HEK293 (cell line): Measurements from ENCODE around the gene SLC6A2.
A peak's percentile ranks its signal among the peaks of the same experiment; 100 is the strongest.

Experiments
- CTCF ChIA-PET: fragments of 350-600 bp; formaldehyde crosslinking; extraction: SDS; loops from one replicate; lab custom pipeline; 2021; ENCODE audit warnings: antibody characterized with exemption; lab: Yijun Ruan, JAX
- POLR2A ChIA-PET: fragments of 300-600 bp; formaldehyde crosslinking; extraction: SDS; loops from one replicate; lab custom pipeline; 2020; ENCODE audit warnings: antibody characterized with exemption, inconsistent platforms; lab: Yijun Ruan, JAX
- H3K27ac ChIP-seq: fragments of 200-500 bp; sonication (Bioruptor generic); 2 replicates; pipeline ENCODE4 v1.5.1; 2014; ENCODE audit warnings: low read depth, low read length, control low read depth, inconsistent platforms; ENCODE audit errors: extremely low read depth
- H3K36me3 ChIP-seq, 2 experiments: fragments of 200-500 bp in 1 of 2; sonication (Bioruptor generic) in 1 of 2; 1 replicate in 1 of 2; 2 replicates in 1 of 2; pipeline ENCODE4 v1.5.1; 2014 to 2017; ENCODE audit warnings: inconsistent platforms in 2 of 2, low read length in 2 of 2; ENCODE audit not compliant: control insufficient read depth in 2 of 2, insufficient read depth in 1 of 2
- H3K4me1 ChIP-seq: fragments of 200-500 bp; sonication (Bioruptor generic); 2 replicates; pipeline ENCODE4 v1.5.1; 2014; ENCODE audit warnings: mild to moderate bottlenecking, low read length, inconsistent platforms; ENCODE audit not compliant: control insufficient read depth, insufficient read depth
- H3K4me3 ChIP-seq: 2 replicates; pipeline ENCODE4 v1.5.1; 2011; ENCODE audit warnings: low read depth, mild to moderate bottlenecking, control low read depth, low read length, moderate library complexity
- H3K9me3 ChIP-seq: fragments of 200-500 bp; sonication (Bioruptor generic); 2 replicates; pipeline ENCODE4 v1.5.1; 2014; ENCODE audit warnings: low read depth, low read length, inconsistent platforms; ENCODE audit not compliant: control insufficient read depth, insufficient read depth
- GFI1B ChIP-seq: fragments of 450-650 bp; formaldehyde crosslinking; IDR thresholded peaks from 2 replicates; pipeline ENCODE4 v1.5.1; 2016; ENCODE audit warnings: missing biosample characterization, missing genetic modification characterization
- GLI4 ChIP-seq: fragments of 450-650 bp; formaldehyde crosslinking; IDR thresholded peaks from 2 replicates; pipeline ENCODE4 v1.5.1; 2016; ENCODE audit warnings: missing biosample characterization, missing genetic modification characterization
- GLIS2 ChIP-seq: fragments of 450-650 bp; formaldehyde crosslinking; IDR thresholded peaks from 2 replicates; pipeline ENCODE4 v1.5.1; 2016; ENCODE audit warnings: missing biosample characterization, missing genetic modification characterization
- KLF10 ChIP-seq: fragments of 450-650 bp; IDR thresholded peaks from 2 replicates; pipeline ENCODE4 v1.5.1; 2018; ENCODE audit warnings: missing biosample characterization, mild to moderate bottlenecking, missing genetic modification characterization
- KLF8 ChIP-seq: fragments of 450-650 bp; formaldehyde crosslinking; IDR thresholded peaks from 2 replicates; pipeline ENCODE4 v1.5.1; 2016; ENCODE audit warnings: missing biosample characterization, missing genetic modification characterization
- RBAK ChIP-seq: fragments of 450-650 bp; formaldehyde crosslinking; IDR thresholded peaks from 2 replicates; pipeline ENCODE4 v1.5.1; 2016; ENCODE audit warnings: missing biosample characterization, missing genetic modification characterization
- ZBTB10 ChIP-seq: fragments of 450-650 bp; formaldehyde crosslinking; IDR thresholded peaks from 2 replicates; pipeline ENCODE4 v1.5.1; 2016; ENCODE audit warnings: missing biosample characterization, missing genetic modification characterization
- ZBTB17 ChIP-seq: fragments of 450-650 bp; formaldehyde crosslinking; IDR thresholded peaks from 2 replicates; pipeline ENCODE4 v1.5.1; 2016; ENCODE audit warnings: missing biosample characterization, missing genetic modification characterization
- ZBTB7A ChIP-seq: fragments of 450-650 bp; formaldehyde crosslinking; IDR thresholded peaks from 2 replicates; pipeline ENCODE4 v1.5.1; 2016; ENCODE audit warnings: low read depth, missing biosample characterization, missing genetic modification characterization
- ZEB2 ChIP-seq: fragments of 450-650 bp; formaldehyde crosslinking; IDR thresholded peaks from 2 replicates; pipeline ENCODE4 v1.5.1; 2016; ENCODE audit warnings: missing biosample characterization, missing genetic modification characterization
- ZNF132 ChIP-seq: fragments of 450-650 bp; formaldehyde crosslinking; IDR thresholded peaks from 2 replicates; pipeline ENCODE4 v1.5.1; 2017; ENCODE audit warnings: missing biosample characterization, missing genetic modification characterization, borderline replicate concordance
- ZNF146 ChIP-seq: fragments of 450-650 bp; formaldehyde crosslinking; IDR thresholded peaks from 2 replicates; pipeline ENCODE4 v1.5.1; 2016; ENCODE audit warnings: missing biosample characterization, missing genetic modification characterization
- ZNF16 ChIP-seq: fragments of 450-650 bp; formaldehyde crosslinking; IDR thresholded peaks from 2 replicates; pipeline ENCODE4 v1.5.1; 2016; ENCODE audit warnings: low read depth, missing biosample characterization, missing genetic modification characterization
- ZNF223 ChIP-seq: fragments of 450-650 bp; formaldehyde crosslinking; IDR thresholded peaks from 2 replicates; pipeline ENCODE4 v1.5.1; 2016; ENCODE audit warnings: missing biosample characterization, missing genetic modification characterization
- ZNF404 ChIP-seq: fragments of 450-650 bp; formaldehyde crosslinking; IDR thresholded peaks from 2 replicates; pipeline ENCODE4 v1.5.1; 2017; ENCODE audit warnings: missing biosample characterization, missing genetic modification characterization
- ZNF473 ChIP-seq: fragments of 450-650 bp; formaldehyde crosslinking; IDR thresholded peaks from 2 replicates; pipeline ENCODE4 v1.5.1; 2017; ENCODE audit warnings: missing biosample characterization, missing genetic modification characterization
- ZNF548 ChIP-seq: fragments of 450-650 bp; formaldehyde crosslinking; IDR thresholded peaks from 2 replicates; pipeline ENCODE4 v1.5.1; 2016; ENCODE audit warnings: missing biosample characterization, missing genetic modification characterization
- ZNF629 ChIP-seq: fragments of 450-650 bp; formaldehyde crosslinking; IDR thresholded peaks from 2 replicates; pipeline ENCODE4 v1.5.1; 2017; ENCODE audit warnings: missing biosample characterization, missing genetic modification characterization
- ZNF704 ChIP-seq: fragments of 450-650 bp; formaldehyde crosslinking; IDR thresholded peaks from 2 replicates; pipeline ENCODE4 v1.5.1; 2016; ENCODE audit warnings: missing biosample characterization, missing genetic modification characterization
- ZNF791 ChIP-seq: fragments of 450-650 bp; formaldehyde crosslinking; IDR thresholded peaks from 2 replicates; pipeline ENCODE4 v1.5.1; 2016; ENCODE audit warnings: missing biosample characterization, missing genetic modification characterization
- ZNF837 ChIP-seq: fragments of 450-650 bp; formaldehyde crosslinking; IDR thresholded peaks from 2 replicates; pipeline ENCODE4 v1.5.1; 2016; ENCODE audit warnings: missing biosample characterization, missing genetic modification characterization
- ZSCAN4 ChIP-seq: fragments of 450-650 bp; formaldehyde crosslinking; IDR thresholded peaks from 2 replicates; pipeline ENCODE4 v1.5.1; 2017; ENCODE audit warnings: missing biosample characterization, missing genetic modification characterization
- TF ChIP-seq, protein P1 (sequence below): fragments of 450-650 bp; formaldehyde crosslinking; IDR thresholded peaks from 2 replicates; pipeline ENCODE4 v1.5.1; 2016; ENCODE audit warnings: missing biosample characterization, missing genetic modification characterization
- TF ChIP-seq, protein P2 (sequence below): fragments of 450-650 bp; formaldehyde crosslinking; conservative IDR thresholded peaks from 2 replicates; pipeline ENCODE4 v1.5.1; 2016; ENCODE audit warnings: low read depth, missing biosample characterization, missing genetic modification characterization

SLC6A2 gene

DNA sequence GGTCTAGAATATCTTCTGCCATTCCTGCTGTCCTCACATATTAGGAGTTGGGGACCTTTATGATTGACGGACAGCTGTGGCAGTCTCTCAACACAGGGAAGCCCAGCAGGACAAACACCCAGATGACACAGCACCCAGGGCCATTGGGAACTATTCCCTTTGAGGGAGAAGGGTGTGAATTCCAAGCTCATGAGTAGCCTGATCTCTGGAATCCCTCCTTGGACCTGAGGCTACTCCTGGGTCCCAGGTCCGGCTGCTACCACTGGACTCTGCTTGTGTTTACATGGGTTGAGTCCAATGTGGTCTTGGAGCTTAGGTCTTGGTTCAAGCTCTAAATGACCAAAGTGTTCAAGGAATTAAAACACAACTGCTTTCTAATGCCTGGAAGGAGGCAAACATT, 78.9 kb downstream of the SLC6A2 start (continued):
- TF ChIP-seq, protein P1, sequence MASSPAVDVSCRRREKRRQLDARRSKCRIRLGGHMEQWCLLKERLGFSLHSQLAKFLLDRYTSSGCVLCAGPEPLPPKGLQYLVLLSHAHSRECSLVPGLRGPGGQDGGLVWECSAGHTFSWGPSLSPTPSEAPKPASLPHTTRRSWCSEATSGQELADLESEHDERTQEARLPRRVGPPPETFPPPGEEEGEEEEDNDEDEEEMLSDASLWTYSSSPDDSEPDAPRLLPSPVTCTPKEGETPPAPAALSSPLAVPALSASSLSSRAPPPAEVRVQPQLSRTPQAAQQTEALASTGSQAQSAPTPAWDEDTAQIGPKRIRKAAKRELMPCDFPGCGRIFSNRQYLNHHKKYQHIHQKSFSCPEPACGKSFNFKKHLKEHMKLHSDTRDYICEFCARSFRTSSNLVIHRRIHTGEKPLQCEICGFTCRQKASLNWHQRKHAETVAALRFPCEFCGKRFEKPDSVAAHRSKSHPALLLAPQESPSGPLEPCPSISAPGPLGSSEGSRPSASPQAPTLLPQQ (tag by site-specific recombination): no peak
- TF ChIP-seq ZNF404 (tag by site-specific recombination) (no peak), GFI1B (tag by site-specific recombination) (no peak), ZBTB10 (no peak)

GRCh38 chr16:55735120-55735781, 79.5 kb downstream of the SLC6A2 start:
- Histone ChIP-seq H3K9me3 (no peaks in the 10 kb centered on the region), H3K36me3 (no peaks in the 10 kb centered on the region), H3K27ac (no peak overlapping the region), H3K4me3 (no peak overlapping the region), H3K4me1 (no peaks in the 10 kb centered on the region)
- ChIA-PET POLR2A (no interaction called here), CTCF (interaction anchor here (0.6 to 1.5 kb wide), 2 partner anchors 270 to 335 kb away, joined by 4 to 5 read pairs; no protein-coding TSS in a partner anchor)
- TF ChIP-seq ZNF223 (no peak), ZSCAN4 (tag by site-specific recombination) (peak; percentile 94), GLIS2 (tag by site-specific recombination) (no peak), ZNF548 (no peak), ZBTB17 (no peak), ZNF791 (0 out of 2 replicates have a peak, but pooled peaks have one; percentile 15), ZNF629 (no peak), ZNF16 (tag by site-specific recombination) (no peak), ZNF146 (tag by site-specific recombination) (no peak)

DNA sequence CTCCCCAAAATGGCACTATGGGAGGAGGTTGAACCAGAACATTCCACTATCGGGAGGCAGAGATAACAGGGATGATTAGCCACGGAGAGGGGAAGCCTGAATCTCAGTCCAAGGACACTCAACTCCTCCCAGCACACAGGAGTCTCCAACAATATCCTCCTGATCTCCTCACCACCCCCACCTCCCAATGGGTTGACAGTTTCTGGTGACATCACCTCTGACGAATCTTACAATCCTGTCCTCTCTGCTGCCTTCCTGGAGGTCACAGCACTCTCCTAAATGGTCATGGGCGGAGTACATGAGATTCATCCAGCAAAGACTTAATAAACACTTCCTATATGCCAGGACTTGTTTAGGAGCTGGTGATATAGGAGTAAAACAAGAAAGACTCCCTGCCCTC, 80.9 kb downstream of the SLC6A2 start:
- Histone ChIP-seq H3K4me1 (no peaks in the 10 kb centered on the region), H3K27ac (no peak overlapping the region), H3K4me3 (no peak overlapping the region), H3K9me3 (no peaks in the 10 kb centered on the region), H3K36me3 (no peaks in the 10 kb centered on the region)
- ChIA-PET CTCF (interaction anchor here (0.6 kb wide), 1 partner anchor 33 kb away, joined by 3 read pairs; no protein-coding TSS in a partner anchor), POLR2A (no interaction called here)
- TF ChIP-seq KLF8 (tag by site-specific recombination) (no peak), RBAK (tag by site-specific recombination) (no peak), KLF10 (no peak), GLI4 (no peak), ZEB2 (tag by site-specific recombination) (no peak), ZNF704 (no peak), ZNF473 (tag by site-specific recombination) (no peak), ZNF837 (tag by site-specific recombination) (no peak), ZNF132 (tag by site-specific recombination) (no peak), ZBTB7A (tag by site-specific recombination) (no peak)
- TF ChIP-seq, protein P2, sequence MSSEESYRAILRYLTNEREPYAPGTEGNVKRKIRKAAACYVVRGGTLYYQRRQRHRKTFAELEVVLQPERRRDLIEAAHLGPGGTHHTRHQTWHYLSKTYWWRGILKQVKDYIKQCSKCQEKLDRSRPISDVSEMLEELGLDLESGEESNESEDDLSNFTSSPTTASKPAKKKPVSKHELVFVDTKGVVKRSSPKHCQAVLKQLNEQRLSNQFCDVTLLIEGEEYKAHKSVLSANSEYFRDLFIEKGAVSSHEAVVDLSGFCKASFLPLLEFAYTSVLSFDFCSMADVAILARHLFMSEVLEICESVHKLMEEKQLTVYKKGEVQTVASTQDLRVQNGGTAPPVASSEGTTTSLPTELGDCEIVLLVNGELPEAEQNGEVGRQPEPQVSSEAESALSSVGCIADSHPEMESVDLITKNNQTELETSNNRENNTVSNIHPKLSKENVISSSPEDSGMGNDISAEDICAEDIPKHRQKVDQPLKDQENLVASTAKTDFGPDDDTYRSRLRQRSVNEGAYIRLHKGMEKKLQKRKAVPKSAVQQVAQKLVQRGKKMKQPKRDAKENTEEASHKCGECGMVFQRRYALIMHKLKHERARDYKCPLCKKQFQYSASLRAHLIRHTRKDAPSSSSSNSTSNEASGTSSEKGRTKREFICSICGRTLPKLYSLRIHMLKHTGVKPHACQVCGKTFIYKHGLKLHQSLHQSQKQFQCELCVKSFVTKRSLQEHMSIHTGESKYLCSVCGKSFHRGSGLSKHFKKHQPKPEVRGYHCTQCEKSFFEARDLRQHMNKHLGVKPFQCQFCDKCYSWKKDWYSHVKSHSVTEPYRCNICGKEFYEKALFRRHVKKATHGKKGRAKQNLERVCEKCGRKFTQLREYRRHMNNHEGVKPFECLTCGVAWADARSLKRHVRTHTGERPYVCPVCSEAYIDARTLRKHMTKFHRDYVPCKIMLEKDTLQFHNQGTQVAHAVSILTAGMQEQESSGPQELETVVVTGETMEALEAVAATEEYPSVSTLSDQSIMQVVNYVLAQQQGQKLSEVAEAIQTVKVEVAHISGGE (tag by site-specific recombination): no peak
